ENCODE data around the gene HOXB5.

The HOXB5 gene

DNA sequence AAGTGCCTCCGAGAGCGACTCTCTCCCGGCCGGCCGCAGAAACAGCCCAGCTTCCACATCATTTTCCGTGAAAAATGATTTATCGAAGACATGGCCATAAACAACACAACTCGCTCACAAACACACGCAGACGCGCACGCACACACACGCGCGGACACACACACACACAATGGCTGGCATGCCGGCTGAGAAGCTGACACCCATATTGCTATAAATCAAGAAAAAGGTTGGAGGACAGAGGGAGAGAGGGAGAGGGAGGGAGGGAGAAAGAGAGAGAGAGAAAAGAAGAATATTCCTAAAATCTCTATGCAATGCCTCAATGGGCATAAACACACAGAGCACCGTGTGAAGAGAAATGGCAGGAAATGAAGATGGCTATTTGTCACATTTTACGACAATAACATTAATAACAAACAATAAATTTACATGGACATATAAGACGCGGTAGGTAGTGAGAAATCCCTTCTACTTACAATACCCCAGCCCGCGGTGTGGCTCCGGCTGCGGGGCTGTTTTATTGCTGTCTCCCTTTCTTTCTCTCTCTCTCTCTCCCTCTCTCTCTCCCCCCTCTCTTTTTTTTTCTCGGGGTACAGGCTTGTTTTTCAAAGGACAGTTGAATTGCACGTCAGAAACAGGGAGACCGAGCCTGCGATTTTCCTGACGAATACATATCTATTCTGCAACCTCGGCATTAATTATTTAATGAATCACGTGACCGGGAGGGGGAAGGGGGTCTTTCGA, 24.9 kb downstream of the HOXB5 start (continued):
- TF ChIP-seq ZNF623 (tag by site-specific recombination; IDR thresholded peaks at IDR 0.05) (no peak), REPIN1 (tag by site-specific recombination; IDR thresholded peaks at IDR 0.05; ENCODE audit: low read depth) (no peak), ZNF266 (tag by site-specific recombination; IDR thresholded peaks at IDR 0.05; ENCODE audit: low read depth) (no peak), ZSCAN23 (tag by site-specific recombination; IDR thresholded peaks at IDR 0.05) (peak; percentile 16; the same call in 1 of the 2 replicates), ZNF274 (IDR thresholded peaks at IDR 0.05; ENCODE audit: low read length) (no peak), ZNF274 (tag by site-specific recombination; IDR thresholded peaks at IDR 0.05; ENCODE audit: borderline replicate concordance) (no peak), ZBTB17 (tag by site-specific recombination; IDR thresholded peaks at IDR 0.05) (peak; percentile 60; the same call in 1 of the 2 replicates), ZNF76 (tag by site-specific recombination; IDR thresholded peaks at IDR 0.05; ENCODE audit: borderline replicate concordance, low read depth) (0 out of 2 replicates have a peak, but pooled peaks have one; percentile 11), ZBTB20 (tag by site-specific recombination; IDR thresholded peaks at IDR 0.05) (0 out of 2 replicates have a peak, but pooled peaks have one; percentile 27), ZNF629 (tag by site-specific recombination; IDR thresholded peaks at IDR 0.05) (0 out of 2 replicates have a peak, but pooled peaks have one; percentile 30), ZNF324 (tag by site-specific recombination; IDR thresholded peaks at IDR 0.05) (no peak), FEZF1 (tag by site-specific recombination; IDR thresholded peaks at IDR 0.05) (peak; percentile 58), ZNF529 (tag by site-specific recombination; IDR thresholded peaks at IDR 0.05; ENCODE audit: insufficient replicate concordance) (no peak), ZNF311 (tag by site-specific recombination; IDR thresholded peaks at IDR 0.05; ENCODE audit: borderline replicate concordance) (no peak), ZNF558 (tag by site-specific recombination; IDR thresholded peaks at IDR 0.05) (no peak), ZBTB8A (tag by site-specific recombination; IDR thresholded peaks at IDR 0.05) (peak; percentile 51), ZNF366 (tag by site-specific recombination; conservative IDR thresholded peaks at IDR 0.05) (peak; percentile 98), ZNF391 (tag by site-specific recombination; IDR thresholded peaks at IDR 0.05; ENCODE audit: borderline replicate concordance, low read depth) (0 out of 2 replicates have a peak, but pooled peaks have one; percentile 52), ZNF843 (tag by site-specific recombination; IDR thresholded peaks at IDR 0.05) (peak; percentile 80)
- TF ChIP-seq, protein P1, sequence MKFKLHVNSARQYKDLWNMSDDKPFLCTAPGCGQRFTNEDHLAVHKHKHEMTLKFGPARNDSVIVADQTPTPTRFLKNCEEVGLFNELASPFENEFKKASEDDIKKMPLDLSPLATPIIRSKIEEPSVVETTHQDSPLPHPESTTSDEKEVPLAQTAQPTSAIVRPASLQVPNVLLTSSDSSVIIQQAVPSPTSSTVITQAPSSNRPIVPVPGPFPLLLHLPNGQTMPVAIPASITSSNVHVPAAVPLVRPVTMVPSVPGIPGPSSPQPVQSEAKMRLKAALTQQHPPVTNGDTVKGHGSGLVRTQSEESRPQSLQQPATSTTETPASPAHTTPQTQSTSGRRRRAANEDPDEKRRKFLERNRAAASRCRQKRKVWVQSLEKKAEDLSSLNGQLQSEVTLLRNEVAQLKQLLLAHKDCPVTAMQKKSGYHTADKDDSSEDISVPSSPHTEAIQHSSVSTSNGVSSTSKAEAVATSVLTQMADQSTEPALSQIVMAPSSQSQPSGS (tag by site-specific recombination; IDR thresholded peaks at IDR 0.05; ENCODE audit: low read depth): no peak
- TF ChIP-seq, protein P2, sequence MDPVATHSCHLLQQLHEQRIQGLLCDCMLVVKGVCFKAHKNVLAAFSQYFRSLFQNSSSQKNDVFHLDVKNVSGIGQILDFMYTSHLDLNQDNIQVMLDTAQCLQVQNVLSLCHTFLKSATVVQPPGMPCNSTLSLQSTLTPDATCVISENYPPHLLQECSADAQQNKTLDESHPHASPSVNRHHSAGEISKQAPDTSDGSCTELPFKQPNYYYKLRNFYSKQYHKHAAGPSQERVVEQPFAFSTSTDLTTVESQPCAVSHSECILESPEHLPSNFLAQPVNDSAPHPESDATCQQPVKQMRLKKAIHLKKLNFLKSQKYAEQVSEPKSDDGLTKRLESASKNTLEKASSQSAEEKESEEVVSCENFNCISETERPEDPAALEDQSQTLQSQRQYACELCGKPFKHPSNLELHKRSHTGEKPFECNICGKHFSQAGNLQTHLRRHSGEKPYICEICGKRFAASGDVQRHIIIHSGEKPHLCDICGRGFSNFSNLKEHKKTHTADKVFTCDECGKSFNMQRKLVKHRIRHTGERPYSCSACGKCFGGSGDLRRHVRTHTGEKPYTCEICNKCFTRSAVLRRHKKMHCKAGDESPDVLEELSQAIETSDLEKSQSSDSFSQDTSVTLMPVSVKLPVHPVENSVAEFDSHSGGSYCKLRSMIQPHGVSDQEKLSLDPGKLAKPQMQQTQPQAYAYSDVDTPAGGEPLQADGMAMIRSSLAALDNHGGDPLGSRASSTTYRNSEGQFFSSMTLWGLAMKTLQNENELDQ (tag by site-specific recombination; IDR thresholded peaks at IDR 0.05; ENCODE audit: low read depth): no peak
- TF ChIP-seq, protein P3, sequence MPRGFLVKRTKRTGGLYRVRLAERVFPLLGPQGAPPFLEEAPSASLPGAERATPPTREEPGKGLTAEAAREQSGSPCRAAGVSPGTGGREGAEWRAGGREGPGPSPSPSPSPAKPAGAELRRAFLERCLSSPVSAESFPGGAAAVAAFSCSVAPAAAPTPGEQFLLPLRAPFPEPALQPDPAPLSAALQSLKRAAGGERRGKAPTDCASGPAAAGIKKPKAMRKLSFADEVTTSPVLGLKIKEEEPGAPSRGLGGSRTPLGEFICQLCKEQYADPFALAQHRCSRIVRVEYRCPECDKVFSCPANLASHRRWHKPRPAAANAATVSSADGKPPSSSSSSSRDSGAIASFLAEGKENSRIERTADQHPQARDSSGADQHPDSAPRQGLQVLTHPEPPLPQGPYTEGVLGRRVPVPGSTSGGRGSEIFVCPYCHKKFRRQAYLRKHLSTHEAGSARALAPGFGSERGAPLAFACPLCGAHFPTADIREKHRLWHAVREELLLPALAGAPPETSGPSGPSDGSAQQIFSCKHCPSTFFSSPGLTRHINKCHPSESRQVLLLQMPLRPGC (tag by site-specific recombination; IDR thresholded peaks at IDR 0.05): no peak
- TF ChIP-seq, protein P4, sequence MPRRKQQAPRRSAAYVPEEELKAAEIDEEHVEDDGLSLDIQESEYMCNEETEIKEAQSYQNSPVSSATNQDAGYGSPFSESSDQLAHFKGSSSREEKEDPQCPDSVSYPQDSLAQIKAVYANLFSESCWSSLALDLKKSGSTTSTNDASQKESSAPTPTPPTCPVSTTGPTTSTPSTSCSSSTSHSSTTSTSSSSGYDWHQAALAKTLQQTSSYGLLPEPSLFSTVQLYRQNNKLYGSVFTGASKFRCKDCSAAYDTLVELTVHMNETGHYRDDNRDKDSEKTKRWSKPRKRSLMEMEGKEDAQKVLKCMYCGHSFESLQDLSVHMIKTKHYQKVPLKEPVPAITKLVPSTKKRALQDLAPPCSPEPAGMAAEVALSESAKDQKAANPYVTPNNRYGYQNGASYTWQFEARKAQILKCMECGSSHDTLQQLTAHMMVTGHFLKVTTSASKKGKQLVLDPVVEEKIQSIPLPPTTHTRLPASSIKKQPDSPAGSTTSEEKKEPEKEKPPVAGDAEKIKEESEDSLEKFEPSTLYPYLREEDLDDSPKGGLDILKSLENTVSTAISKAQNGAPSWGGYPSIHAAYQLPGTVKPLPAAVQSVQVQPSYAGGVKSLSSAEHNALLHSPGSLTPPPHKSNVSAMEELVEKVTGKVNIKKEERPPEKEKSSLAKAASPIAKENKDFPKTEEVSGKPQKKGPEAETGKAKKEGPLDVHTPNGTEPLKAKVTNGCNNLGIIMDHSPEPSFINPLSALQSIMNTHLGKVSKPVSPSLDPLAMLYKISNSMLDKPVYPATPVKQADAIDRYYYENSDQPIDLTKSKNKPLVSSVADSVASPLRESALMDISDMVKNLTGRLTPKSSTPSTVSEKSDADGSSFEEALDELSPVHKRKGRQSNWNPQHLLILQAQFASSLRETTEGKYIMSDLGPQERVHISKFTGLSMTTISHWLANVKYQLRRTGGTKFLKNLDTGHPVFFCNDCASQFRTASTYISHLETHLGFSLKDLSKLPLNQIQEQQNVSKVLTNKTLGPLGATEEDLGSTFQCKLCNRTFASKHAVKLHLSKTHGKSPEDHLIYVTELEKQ (tag by site-specific recombination; IDR thresholded peaks at IDR 0.05; ENCODE audit: borderline replicate concordance): no peak
- TF ChIP-seq, protein P5, sequence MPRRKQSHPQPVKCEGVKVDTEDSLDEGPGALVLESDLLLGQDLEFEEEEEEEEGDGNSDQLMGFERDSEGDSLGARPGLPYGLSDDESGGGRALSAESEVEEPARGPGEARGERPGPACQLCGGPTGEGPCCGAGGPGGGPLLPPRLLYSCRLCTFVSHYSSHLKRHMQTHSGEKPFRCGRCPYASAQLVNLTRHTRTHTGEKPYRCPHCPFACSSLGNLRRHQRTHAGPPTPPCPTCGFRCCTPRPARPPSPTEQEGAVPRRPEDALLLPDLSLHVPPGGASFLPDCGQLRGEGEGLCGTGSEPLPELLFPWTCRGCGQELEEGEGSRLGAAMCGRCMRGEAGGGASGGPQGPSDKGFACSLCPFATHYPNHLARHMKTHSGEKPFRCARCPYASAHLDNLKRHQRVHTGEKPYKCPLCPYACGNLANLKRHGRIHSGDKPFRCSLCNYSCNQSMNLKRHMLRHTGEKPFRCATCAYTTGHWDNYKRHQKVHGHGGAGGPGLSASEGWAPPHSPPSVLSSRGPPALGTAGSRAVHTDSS (tag by site-specific recombination; IDR thresholded peaks at IDR 0.05): no peak
- TF ChIP-seq, protein P6, sequence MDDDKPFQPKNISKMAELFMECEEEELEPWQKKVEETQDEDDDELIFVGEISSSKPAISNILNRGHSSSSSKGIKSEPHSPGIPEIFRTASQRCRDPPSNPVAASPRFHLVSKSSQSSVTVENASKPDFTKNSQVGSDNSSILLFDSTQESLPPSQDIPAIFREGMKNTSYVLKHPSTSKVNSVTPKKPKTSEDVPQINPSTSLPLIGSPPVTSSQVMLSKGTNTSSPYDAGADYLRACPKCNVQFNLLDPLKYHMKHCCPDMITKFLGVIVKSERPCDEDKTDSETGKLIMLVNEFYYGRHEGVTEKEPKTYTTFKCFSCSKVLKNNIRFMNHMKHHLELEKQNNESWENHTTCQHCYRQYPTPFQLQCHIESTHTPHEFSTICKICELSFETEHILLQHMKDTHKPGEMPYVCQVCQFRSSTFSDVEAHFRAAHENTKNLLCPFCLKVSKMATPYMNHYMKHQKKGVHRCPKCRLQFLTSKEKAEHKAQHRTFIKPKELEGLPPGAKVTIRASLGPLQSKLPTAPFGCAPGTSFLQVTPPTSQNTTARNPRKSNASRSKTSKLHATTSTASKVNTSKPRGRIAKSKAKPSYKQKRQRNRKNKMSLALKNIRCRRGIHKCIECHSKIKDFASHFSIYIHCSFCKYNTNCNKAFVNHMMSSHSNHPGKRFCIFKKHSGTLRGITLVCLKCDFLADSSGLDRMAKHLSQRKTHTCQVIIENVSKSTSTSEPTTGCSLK (tag by site-specific recombination; IDR thresholded peaks at IDR 0.05): no peak
